ENCODE measurements around the gene L3HYPDH.

Gene L3HYPDH

GRCh38 chr14:59428581-59429012 lies 55.6 kb downstream of the L3HYPDH start:
- FAIRE-seq (no peak), DNase-seq (ENCODE audit: insufficient read length, low spot score) (no peak)

GRCh38 chr14:59427653-59428580 lies 56.3 kb downstream of the L3HYPDH start:
- DNase-seq (ENCODE audit: insufficient read length, low spot score) = no peak
- FAIRE-seq = no peak

- FAIRE-seq = no peak
- no peak for DNase-seq (ENCODE audit: insufficient read length, low spot score)
Observed at GRCh38 chr14:59425322-59425935, 58.8 kb downstream of the L3HYPDH start.

- FAIRE-seq (no peak), DNase-seq (ENCODE audit: insufficient read length, low spot score) (no peak)
Observed at GRCh38 chr14:59424341-59425071, 59.7 kb downstream of the L3HYPDH start.
